RCC 7860 (cell line): Measurements from ENCODE around the gene ATG9B.

Experiments used
- DNase-seq: peaks from one replicate; pipeline ENCODE4 v3.0.0-alpha.2; 2015; ENCODE audit warnings: low spot score
- FAIRE-seq: peaks from 2 replicates; lab custom pipeline; 2012; peaks lifted over from hg19 to GRCh38; lab: Jason Lieb, UNC

ATG9B gene

DNA sequence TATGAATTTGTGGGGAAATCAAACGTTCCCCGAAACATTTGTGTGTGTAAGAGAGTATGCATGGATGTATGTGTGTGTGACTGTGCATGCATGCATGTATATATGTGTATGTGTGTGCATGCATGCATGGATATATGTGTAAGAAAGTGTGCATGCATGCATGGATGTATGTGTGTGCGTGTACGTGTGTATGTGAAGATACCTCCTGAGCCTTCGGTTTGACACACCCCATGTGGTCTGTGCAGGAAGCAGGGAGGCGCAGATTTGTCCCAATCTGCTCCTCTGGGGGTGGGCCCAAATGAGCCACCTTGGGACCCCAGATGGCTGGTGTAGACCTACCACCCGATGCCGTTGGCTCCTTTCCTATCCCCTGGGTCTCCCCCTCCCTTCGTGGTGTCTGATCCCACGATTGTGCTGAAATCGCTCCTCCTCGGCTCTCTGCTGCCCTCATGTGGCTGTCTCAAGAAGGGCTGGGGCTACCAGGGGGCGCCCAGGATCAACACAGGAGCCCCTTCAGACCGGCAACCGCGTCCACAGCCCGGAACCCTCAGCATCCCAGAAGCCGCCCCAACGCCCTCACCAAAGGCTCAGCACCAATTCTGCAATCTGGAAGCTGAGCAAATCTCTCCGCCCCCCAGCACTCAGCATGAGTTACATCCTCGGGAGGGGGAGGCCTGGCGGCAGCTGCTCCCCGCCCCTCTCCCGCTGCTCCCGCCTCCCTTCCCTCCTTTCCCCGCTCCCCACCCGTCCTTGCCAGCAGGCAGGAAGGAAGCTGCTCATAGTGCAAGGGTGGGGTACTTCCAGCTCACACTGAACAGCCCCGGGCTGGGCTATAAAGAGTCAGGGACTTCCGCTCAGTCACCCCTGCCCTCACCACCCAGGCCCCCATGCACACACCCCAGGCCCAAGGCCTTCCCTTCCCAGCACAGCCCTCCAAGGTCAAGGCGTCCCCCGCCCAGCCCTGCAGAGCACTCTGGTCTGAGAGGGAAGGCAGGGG is 35.8 kb downstream of the ATG9B start:
- DNase-seq (no peak), FAIRE-seq (no peak)

DNA sequence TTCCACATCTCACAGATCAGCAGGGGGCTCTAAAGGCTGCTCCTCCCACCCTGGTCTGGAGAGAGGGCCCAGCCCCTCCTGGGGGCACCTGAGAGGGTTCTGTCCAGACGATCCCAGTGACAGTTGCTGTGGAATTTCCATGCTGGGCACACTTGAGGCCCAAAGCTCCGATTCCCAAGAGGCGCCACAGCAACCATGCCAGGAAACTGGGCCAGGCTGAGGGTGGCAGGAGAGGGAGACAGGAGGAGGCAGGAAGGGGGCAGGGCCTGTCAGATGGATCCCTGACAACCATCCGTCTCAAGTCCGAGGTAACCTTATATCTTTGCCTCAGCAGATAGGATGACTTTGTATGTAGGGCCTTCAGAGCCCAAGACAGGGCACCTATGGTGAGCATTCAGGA is 37.7 kb downstream of the ATG9B start:
- FAIRE-seq (no peak), DNase-seq (no peak)

DNA sequence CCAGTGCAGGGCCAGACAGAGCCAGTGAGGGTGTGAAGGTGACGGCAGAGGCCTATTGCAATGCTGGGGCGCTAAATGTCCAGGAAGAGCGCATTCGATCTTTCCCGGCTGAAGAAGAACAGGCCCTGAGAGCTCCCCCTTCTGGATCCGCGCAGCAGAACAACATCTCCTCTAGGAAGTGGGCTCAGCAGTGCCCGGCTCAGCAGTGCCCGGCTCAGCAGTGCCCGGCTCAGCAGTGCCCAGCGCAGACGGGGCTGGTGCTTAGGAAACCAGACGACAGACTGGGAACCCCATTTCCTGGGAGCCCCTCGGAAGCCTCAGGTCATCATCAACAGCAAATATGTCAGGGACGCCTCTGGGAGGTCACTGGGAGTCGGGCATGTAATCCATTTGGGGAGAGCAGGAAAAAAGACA is 38.2 kb downstream of the ATG9B start:
- DNase-seq (peak; percentile 32), FAIRE-seq (no peak)

DNA sequence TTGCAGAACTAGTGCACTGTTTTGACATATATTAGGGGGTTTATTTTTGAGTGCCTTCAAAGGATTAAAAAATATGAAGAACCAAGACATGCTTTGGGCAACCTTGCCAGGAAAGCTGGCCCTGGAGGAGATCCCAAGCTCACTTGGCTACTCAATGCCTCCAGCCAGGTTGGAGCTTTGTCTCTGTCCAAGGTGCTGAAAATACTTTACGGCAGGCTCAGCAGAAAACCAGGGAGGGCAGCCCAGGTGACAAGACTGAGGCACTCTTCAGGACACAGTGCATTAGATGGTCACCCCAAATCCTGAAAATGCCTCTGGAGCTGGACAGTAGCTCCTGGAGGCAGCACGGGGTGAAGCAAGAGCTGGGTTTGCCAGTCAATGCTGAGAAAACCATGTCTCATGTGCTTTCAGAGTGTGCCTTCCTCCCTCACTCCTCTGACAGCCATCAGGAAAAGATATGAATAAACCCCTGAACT is 40.4 kb downstream of the ATG9B start:
- FAIRE-seq (no peak), DNase-seq (no peak)

DNA sequence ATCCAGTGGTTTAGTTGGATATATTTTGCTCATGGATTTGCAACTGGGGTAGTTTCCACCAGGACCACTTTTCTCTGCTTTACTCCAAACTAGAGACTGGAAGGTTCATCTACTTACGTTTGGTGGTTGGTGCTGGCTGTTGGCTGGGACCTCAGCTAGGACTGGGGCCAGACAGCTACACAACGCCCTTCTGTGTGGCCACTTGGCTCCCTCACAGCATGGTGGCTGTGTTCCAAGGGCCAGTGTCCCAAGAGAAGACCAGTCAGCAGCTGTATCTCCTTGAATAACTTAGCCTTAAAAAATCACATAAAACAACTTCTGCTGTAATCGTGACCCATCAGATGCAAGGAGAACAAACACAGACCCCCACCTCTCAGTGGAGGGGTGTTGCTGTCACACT is 41.9 kb downstream of the ATG9B start:
- DNase-seq = no peak
- no peak for FAIRE-seq

DNA sequence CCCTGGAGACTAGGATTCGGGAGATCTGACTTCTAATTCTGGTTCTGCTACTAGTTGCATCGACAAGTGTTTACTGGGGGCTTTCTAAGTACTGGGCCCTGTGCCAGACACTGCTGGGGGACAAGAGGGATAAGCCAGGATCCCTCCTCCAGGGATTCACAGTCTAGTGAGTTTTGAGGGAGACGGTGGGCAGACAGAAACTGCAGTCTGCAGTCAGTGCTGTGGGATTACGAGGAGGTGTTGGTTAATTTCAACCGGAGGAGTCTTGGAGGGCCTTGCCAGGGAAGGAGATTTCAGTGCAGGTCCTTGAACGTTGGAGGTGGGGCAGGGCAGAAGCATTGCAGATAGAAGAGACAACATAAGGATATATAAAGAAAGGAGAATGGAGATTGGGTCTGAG is 42.6 kb downstream of the ATG9B start:
- FAIRE-seq (no peak), DNase-seq (no peak)

DNA sequence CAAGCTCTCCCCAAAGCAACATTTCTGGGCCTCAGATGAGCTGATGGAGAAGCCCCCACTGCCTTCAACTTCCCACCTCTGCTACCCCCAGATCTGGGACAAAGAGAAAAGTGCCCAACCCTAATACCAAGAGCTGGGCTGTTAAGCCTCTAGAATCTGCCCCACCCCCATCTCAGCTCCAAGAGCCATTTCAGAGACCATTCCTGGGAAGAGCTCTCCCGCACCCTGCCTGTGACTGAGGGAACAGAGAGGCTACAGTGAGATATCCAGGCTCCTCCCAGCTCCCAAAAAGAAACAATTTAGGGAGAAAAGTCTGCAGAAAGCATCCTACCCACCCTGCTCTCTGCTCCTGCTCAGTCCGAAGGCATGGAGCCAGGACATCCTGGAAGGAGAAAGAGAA is 43.6 kb downstream of the ATG9B start:
- no peak for DNase-seq
- FAIRE-seq = no peak

DNA sequence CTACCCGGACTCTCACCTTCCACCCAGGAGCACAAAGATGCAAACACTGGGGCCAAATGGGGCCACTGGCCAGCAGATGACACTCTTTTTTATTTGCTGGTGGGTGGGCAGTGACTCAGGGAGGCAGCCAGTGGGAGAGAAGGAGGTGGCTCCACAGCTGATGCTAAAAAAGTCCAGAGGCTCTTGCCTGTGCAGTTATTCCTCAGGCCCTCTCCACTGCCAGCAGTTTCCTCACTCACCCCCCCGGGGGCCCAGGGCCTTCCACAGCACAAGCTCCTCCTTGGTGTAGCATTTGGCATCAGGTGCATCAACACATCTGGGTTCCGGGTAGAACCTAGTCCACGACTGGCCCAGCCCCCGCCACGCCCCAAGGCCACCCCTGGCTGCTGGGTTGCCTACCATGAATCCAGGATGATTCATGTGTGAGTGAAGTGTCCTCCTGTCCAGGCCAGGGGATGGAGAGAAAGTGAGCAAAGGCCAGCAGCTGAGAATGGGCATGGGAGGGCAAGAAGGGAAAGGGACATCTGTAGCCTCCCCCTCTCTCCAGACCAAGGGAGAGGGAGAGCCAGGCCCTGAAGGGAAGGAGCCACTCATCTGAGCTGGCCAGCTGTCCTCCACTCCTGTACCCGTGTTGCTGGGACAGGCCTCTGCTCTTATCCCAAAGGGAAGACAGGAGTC is 44.4 kb downstream of the ATG9B start:
- DNase-seq = no peak
- FAIRE-seq = no peak

DNA sequence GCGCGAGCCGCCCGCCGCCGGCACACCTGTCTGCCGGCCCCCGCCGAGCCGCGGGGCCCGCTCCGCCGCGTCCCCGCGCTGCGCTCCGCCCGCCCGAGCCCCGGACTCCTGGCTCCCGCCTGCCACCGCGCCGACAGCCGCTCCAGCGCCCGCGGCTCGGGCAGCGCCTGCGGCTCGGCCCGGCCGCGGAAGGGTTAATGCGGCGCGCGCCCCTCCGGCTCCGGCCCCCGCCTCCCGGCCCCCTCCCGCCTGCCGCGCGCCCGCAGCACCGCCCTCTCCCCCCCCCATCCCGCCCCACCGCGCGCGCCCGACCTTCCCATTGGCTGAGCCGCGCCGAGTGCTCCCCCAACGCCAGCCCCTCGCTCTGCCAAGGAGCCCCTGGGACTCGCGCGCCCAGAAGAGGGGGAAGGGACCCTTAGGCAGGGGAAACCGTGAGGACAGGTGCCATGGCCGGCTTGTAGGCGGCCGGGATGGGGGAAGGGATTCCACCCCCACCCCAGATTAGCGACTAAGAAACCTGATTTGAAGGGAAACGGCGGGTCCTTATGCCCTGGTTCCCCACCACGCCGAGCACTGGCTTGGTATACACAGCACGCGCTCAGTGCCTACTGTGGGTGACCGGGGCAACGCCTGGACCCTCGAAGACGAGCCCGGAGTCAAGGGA is 46.0 kb downstream of the ATG9B start, which contains the start of gene KCNH2:
Gene KCNH2, minus strand, starts transcription at position 196 of the 664 bp plus-strand sequence. CDS start 408 bp downstream, outside the sequence.
- no peak for FAIRE-seq
- no peak for DNase-seq

DNA sequence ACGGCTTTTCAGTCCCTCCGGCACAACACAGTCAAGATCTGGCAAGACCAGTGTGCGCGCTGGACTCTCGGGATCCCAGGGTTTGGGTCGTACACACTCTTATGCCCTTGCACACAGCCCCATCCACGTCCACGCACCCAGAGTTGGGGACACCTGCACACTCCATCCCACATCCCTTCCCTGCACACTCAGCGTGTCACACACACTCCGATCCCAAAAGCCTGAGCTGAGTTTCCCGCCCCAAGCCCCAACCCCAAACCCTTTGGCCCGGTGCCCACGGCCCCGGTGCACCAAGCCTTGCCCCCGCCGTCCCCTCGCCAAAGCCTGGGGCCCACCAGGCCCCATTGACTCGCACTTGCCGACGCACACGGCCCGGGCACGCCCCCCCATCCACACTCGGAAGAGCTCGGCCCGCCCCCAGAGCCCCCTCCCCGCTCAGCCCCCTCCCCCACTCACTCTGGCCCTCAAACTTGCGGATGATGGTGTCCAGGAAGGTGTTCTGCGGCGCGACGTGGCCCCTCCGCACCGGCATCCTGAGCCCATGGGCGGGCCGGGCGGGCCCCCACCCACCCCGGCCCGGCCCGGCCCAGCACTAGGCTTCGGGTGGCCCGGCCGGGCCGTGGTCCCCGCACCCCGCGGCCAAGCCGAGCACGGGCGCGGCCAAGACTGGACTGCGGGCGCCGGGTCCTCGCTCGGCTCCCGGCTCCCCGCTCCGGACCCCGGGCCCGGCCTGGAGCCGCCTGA is 46.7 kb downstream of the ATG9B start:
- no peak for FAIRE-seq
- DNase-seq = no peak

DNA sequence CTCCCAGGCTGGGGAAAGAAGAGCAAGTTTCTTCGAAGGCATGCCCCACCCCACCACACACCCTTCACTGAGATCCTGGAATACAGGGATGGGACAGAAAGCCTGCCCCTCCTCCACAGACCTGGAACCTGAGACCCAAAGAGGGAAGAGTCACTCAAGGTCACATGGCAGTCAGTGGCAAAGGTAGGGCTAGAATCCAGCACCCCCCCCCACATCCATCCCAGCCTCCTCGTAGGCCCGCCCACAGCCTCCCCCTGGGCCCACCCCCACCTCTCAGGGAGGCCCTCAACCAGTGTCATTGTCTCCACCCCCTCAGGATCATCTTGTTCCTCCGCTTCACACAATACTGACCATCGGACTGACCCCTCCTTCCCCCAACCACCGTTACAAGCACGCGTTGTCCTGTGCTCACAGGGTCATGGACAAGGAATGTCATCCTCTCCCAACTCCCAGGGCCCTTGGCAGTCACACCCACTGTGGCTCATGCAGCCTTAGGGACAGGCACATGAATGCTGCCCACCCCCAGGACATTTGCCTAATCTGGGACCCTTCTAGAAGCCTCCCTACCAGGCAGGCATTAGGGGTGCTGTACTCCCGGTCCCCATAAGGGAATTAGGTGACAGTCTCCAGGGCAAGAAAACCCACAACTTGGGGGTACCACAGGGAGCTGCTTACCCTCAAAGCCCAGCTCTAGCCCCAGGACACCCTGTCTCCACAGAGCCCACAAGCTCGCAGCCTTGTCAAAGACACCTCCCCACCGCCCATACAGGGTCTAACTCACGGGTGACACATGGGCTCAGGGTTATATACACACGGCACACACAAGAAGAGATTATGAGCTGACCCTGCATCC is 47.5 kb downstream of the ATG9B start:
- DNase-seq (no peak), FAIRE-seq (no peak)

DNA sequence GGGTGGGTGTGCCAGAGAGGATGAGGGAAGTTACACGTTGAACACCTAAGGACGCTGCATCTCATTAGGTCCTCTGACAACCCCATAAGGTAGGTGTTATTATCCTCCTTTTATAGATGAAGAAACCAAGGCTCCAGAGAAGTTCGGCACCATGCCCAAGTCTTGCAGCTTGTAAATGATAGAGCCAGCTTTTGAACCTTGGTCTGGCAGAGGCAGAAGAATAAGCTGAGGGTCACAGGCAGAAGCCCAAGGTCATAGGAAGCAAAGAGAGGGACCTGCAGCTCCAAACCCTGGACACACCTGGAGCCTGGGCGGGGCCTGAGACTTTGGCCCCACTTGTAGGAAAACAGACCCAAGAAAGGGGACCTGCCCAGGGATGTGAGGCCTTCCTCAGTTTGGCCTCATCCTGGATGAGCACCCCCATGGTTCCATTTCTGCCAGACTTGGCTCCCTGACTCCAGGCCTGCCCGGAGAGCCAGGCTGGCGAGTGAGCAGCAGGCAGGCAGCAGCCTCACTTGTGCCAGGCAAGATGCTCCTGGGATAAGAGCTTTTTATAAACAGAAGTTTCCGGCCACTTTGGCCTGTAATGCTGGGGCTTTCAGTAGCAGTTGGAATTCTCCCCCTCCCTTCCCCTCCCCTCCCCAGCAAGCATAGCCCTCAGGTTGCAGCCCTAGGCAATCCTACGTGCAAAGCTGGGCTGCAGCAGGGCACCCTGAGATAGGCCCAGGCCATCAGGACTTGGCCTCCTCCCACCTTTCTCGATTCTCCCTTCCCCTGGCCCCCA is 48.6 kb downstream of the ATG9B start:
- DNase-seq (no peak), FAIRE-seq (no peak)

DNA sequence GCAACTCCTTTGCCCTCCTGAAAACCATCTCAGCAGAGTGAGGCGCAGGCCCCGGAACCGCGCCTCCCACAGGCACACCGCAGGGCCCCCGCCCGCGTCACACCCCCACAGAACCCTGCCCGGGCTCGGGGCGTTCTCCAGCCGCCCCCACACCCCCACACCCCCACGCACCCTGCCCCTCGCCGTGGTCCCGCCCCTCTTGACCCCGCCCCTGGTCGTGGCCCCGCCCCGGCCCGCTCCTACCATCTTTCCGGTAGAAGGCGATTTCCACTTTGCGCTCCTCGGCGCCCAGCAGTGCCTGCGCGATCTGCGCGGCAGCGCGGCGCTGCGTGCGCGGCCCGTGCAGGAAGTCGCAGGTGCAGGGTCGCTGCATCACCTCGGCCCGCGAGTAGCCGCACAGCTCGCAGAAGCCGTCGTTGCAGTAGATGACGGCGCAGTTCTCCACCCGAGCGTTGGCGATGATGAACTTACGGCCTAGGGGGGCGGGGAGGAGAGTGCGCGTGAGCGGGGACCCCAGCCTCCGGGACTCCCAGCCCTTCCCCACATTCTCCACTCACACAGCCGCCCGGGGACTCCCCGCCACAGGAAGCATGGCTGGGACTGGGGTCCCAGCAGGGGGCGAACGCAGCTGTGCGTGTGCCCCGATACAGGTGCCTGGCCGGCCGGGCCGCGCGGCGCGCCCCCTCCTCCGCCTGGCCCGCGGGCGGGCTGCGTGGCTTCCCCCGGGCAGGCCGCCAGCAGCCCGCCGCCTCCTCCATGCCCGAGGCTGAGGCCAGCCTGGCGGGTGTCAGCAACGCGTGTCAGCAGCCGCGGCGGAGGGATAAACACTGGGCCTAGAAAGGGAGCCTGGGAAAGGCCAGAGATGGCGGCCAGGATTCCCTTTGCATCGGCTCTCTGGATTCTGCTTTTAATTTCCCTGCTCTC is 49.6 kb downstream of the ATG9B start:
- FAIRE-seq = no peak
- DNase-seq = no peak

DNA sequence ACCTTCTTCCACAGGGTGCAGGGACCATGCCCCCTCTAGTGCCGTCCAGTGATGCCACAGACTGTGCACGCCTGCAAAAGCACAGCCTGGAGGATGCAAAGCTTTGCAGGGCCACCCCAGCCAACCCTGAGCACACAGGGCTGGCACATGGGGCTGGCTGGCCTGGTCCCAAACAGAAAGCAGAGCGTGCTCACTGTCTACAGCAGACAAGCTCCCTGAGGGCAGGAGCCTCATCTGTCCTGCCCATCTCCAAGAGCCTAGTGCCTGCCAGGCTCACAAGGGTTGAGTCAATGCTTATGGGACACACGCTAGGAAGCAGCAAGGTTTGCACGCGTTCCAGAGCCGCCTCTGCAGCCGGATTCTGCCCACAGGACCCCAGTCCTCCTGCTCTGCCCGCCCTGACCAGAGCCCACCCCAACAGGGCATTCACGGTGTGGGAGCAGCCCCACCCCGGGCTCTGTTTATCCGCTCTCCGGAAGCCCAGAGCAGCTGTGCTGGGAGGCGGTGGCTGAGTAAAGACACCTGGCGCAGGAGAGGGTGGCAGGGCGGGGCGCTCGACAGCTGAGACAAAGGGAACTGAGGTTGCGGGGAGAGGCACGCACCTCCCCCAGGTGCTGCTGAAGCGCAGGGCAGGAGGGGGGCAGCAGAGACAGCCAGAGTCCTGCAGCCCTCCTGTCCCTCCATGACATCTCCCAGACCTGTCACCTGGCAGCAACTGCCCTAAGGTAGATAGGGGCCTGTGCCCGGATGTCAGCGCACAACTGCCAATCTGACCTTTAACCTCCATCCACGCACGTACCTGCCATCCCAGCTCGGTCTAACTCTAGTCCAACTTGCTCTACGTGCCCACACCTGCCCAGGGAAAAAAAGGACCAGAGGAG is 50.5 kb downstream of the ATG9B start:
- FAIRE-seq = no peak
- no peak for DNase-seq

DNA sequence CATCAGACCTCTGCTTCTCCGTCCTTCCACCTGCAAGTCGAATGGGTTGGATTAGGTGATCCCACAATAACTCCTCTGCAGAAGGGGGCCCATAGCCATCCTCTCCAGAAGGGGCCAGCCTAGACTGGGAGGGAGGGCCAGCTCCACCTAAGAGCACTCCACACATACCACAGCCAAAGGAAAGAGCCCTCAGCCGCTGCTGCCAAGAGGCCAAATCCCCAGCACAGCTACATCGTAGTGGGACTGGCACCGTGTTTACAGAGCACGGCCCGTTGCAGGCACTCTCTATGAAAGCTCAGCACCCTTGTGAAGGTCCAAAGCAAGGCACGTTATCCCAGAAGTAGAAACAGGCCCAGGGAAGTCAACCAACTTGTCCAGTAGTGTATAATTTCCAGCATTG is 51.6 kb downstream of the ATG9B start:
- no peak for FAIRE-seq

DNA sequence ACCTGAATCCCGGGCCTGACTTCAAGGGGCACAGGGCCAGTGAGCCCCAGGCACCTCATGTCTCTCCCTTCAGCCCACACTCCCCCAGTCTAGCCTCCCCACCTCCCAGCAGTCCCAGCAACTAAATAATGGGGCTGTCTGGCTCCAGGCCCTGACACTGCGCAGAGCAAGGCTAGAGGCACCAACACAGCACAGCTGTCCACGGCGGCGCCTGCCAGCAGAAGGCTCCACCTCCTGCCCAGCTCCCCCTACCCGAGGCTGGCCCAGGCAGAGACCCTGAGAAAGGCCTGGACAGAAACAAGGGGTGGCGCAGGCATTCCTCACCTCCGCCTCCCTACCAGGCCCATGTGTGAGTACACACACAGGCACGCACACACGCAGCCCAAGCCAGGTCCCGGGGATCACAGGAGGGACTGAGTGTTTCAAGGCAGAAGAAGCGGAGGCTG is 52.2 kb downstream of the ATG9B start:
- no peak for FAIRE-seq
- DNase-seq = no peak

More for the DNA sequence above, 51.6 kb downstream of the ATG9B start:
- DNase-seq = no peak
